SH-SY5Y (cell line): ENCODE data around the gene TOMM22.

Experiments
- GATA2 ChIP-seq: IDR thresholded peaks from 2 replicates; pipeline ENCODE4 v1.6.1; 2011; ENCODE audit warnings: mild to moderate bottlenecking, low read depth, low read length
- GATA3 ChIP-seq: IDR thresholded peaks from 2 replicates; pipeline ENCODE4 v1.6.1; 2011; ENCODE audit warnings: low read depth, mild to moderate bottlenecking, low read length, moderate library complexity

DNA sequence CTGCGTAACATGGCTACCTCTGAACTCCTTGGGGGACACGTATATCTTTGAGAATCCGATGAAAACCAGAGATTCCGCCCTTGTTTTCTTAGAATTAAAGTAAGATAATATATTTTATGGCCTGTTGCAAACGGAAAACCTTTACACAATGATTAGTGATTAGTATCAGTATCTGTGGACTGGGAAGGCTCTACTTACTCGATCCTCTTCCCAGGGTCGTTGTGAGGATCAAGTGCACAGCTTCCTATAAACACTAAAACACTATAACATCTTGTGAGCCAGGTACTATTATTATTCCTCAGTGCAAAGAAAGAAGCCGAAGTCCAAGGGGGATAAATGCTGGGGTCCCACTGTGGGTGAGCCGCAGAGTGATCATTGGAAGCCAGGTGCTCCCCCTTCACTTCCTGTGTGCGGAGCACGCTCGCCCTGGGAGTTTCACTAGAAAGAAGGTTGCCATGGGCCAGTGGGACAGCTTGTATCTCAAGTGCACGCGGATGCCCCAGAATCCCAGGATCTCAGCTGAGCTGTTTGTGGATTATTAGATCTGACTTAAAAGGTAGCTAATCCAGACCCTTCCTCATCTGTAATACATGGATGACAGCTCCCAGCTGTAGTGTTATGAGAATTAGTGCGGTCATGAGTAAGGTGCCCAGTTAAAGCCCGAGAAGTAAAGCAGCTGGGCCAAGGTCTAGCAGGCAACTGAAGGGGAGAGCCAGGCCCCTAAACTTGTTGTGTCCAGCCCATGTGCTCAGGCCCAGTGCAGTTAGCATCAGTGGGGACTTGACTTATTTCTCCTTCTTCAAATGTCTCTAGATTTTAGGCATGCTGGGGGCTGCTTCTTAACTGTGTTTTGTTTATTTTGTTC lies 24.5 kb upstream of the TOMM22 start:
- TF ChIP-seq GATA2 (no peak), GATA3 (no peak)
